Fibroblast of the conjunctiva (primary cell): ENCODE measurements around the gene SCCPDH.

Experiments used
- DNase-seq: peaks from one replicate; pipeline ENCODE4 v3.0.0-alpha.2; 2010; ENCODE audit warnings: low read depth

SCCPDH gene

DNA sequence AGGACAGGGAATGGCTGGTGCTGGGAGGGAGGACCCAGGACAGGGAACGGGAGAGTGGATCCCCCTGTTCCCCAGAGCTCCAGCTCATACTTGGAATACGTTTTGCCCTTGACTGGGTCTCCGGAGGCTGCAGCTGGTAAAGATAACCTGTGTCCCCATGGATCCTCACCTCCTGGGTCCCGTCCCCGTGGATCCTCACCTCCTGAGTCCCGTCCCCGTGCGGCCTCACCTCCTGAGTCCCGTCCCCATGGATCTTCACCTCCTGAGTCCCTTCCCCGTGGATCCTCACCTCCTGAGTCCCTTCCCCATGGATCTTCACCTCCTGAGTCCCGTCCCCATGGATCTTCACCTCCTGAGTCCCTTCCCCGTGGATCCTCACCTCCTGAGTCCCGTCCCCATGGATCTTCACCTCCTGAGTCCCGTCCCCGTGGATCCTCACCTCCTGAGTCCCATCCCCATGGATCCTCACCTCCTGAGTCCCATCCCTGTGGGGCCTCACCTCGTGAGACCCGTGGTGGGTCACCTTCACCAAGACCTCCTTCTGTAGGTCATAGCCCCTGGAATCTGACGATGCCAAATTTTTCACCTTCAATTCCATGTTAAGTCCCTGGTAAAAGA, 61.4 kb downstream of the SCCPDH start:
- no peak for DNase-seq

DNA sequence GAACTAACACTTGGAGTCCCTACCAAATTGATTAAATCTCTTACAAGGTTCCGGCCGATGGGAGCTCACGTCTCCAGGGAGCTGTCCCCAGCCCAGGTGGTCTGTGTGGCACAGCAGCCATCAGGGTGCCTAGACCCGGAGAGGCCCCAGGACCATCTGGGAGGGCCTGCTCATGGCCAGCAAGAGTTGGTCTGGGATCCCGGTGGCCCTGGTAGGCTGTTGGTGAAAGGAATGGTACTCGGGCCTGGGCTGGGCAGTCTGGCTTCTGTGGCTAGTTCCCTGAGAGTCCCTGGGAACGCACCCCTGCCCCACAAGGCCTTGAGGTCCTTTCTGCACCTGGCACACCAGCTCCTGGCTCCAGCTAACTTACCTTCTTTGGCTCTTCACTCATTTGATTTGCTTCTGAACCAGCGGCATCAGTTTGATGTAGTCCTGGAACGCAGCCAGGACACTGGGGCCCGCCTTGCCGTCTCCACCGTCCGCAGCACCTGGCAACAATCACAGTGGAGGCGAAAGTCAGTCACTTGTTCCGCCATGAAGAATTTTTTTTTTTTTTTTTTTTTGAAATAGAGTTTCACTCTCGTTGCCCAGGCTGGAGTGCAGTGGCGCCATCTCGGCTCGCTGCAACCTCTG, 62.5 kb downstream of the SCCPDH start:
- no peak for DNase-seq

- no peak for DNase-seq
These were observed 63.7 kb downstream of the SCCPDH start for GRCh38 chr1:246787781-246788513.

GRCh38 chr1:246788895-246789338, 64.7 kb downstream of the SCCPDH start:
- DNase-seq, result no peak

DNA sequence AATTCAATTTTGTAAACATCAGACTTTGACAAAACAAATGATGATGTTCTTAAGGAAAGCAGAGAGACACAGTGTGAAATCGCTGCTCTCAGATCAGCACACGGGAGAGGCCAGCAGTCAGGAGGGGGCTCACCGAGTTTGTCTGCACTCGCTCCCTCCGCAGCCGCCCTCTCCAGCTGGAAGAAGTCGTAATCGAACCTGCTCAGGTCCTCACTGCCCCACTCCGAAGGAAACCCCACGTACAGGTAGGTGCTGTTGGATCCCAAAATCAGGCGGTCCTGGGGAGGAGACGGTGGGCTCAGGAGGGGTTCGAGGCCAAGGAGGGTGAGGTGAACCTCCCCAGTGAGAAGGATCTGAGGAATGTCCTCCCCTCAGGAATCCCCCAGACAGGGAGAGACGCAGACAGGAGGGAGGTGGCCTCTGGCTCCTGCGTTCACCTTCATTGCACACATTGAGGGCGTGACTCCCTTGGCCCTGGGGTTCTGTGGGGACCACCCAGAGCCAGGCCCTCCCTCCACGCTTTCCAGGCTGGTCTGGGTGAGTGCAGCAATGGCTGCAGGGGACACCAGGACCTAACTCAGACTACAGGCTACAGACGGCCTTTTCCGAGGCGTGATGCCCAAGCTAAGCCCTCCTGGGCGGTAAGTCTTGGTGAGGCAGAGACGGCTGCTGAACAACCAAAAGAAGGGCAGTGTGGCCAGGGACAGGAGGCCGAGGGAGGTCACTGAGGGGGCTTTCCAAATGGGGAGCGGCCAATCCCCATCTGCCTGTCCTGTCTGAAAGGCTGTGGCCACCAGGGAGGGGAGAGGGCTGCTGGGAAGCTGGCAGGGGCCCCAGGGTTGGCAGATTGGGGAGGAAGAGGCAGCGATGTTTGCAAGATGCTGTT, 65.5 kb downstream of the SCCPDH start:
- no peak for DNase-seq

- no peak for DNase-seq
These were observed 66.2 kb downstream of the SCCPDH start for GRCh38 chr1:246790364-246790763.

DNA sequence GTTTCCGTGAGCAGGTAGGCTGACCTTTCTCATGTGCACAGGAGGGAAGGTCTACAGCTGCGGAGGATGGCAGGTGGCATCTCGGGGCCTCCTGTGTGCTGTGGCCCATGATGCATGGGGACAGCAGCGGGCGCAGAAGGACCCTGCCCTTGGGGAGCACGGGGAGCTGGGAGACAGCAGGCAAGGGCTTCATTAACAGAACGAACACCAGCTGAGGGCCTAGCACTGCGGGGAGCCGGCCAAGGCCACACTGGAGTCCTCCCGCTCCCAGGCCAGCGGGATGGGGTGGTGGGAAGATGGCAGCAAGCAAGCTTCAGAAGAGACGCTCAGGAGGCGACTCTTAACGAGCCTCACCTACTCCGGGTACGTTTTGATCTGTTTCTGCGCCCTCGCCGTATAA, 66.6 kb downstream of the SCCPDH start:
- no peak for DNase-seq

- DNase-seq, result no peak
These were observed 67.2 kb downstream of the SCCPDH start for GRCh38 chr1:246791303-246791918.

- no peak for DNase-seq
These were observed 68.4 kb downstream of the SCCPDH start for GRCh38 chr1:246792603-246793002.

DNA sequence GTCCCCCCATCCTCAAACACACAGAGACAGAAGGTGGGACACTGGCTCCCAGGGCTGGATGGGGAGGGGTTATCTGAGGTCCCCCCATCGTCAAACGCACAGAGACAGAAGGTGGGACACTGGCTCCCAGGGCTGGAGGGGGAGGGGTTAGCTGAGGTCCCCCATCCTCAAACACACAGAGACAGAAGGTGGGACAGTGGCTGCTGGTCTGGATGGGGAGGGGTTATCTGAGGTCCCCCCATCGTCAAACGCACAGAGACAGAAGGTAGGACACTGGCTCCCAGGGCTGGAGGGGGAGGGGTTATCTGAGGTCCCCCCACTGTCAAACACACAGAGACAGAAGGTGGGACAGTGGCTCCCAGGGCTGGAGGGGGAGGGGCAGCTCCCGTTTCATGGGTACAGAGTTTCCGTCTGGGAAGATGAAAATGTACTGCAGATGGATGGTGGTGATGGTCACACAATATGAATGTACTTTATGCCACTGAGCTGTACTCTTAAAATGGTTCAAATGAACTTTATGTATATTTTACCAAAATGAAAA, 69.2 kb downstream of the SCCPDH start:
- no peak for DNase-seq

DNA sequence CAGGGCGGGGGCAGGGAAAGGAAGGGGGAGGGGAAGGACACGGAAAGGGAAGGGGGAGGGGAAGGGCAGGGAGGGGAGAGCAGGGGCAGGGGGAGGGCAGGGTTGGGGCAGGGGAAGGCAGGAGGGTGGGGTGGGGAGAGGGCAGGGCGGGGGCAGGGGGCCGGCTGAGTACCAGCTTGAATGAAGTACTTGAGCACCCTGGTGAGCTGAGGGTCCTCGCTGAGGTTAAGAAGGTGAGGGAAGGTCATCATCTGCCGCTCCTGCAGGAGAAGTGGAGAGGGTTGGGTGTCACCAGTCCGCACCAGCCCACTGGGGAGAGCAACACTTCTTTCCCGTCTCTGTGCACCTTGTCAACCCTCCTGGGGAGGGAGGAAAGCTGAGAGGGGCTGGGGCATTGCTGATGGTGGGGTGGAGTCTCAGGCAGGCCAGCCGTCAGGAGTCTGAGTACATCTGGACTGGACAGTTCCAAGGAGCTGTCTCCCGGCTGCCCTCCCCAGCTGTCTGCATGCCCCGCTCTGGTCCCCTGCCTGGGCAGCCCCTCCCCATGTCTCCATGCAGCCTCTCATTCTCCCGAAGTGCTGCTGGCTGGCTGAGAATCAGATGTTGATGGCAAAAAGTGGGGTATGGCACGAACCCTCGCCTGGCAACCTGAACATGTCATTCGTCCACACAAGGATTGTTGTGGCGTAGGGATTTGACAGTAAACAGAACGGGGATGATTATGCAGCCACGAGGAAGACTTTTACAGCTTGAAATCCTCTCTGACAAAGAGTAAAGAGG, 70.0 kb downstream of the SCCPDH start:
- no peak for DNase-seq

GRCh38 chr1:246794828-246795671, 70.8 kb downstream of the SCCPDH start:
- no peak for DNase-seq

- no peak for DNase-seq
These were observed 71.9 kb downstream of the SCCPDH start for GRCh38 chr1:246795906-246796694.

DNA sequence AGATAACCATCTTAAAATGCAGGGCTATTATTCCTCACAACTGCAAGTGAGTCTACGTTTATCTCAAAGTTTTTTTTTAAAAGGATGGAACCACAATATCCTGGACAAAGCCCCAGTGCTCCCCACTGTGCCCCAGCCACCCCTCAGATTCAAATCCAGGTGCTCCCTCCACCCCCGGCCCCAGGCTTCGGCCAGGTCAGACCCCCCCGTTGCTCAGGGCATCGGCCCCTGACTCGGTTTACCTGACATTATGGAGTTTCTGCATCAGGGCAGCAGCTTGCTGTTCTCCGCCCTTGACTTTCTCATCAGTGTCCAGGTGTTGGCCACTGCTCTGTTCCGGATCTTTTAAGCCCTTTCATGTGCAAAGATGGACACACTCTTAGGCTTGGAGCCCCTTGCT, 72.9 kb downstream of the SCCPDH start:
- DNase-seq, result no peak

DNA sequence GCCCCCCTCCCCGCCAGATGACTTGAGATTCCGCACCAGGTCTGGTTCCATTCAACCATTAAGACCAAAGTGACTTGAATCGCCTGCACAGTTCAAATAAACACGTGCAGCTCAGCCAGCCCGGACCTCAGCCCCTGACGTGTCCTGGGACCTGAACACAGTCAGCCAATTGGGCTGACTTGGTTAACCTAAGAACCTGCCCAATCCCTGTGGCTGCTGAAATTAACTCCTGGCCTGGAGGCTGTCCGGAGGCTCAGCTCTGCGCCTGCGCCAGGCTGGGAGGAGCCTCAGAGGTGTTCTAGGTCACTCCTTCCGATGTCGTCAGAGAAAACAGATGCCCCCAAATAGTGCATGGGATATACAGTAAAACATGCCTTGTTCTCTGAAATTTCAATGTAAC, 73.4 kb downstream of the SCCPDH start:
- no peak for DNase-seq

DNA sequence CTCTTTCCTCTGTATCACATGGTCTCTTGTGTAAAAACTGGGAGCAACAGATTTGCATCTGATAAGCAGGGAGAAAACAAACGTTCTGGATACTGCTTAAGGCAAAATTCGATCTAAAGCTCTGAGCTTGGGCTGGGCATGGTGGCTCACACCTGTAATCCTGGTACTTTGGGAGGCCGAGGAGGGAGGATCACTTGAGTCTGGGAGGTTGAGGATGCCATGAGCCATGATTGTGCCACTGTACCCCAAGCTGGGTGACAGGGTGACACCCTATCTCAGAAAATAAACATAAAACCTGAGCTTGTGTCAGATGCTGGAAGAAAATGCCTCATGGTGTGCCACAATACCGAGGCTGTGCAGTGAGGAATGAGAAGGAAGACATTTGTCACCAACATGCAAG, 73.9 kb downstream of the SCCPDH start:
- DNase-seq, result no peak

- no peak for DNase-seq
These were observed 74.6 kb downstream of the SCCPDH start for GRCh38 chr1:246798606-246799496.

GRCh38 chr1:246800356-246800755, 76.1 kb downstream of the SCCPDH start:
- no peak for DNase-seq
